Nucleus accumbens (tissue), 56 donors: ENCODE data around the gene RCC1.
A peak's percentile ranks its signal among the peaks of the same experiment; 100 is the strongest.
"Not testable (repeated sequence)": the region's sequence is repeated elsewhere in the genome, so short reads cannot be mapped to it uniquely, and the experiment has no call there.

ENCODE experiments used
- DNase-seq, 56 donors: peaks; one replicate each; lab custom pipeline; 2025; lab: John Stamatoyannopoulos, UW

The RCC1 gene, protein sequence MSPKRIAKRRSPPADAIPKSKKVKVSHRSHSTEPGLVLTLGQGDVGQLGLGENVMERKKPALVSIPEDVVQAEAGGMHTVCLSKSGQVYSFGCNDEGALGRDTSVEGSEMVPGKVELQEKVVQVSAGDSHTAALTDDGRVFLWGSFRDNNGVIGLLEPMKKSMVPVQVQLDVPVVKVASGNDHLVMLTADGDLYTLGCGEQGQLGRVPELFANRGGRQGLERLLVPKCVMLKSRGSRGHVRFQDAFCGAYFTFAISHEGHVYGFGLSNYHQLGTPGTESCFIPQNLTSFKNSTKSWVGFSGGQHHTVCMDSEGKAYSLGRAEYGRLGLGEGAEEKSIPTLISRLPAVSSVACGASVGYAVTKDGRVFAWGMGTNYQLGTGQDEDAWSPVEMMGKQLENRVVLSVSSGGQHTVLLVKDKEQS

DNA sequence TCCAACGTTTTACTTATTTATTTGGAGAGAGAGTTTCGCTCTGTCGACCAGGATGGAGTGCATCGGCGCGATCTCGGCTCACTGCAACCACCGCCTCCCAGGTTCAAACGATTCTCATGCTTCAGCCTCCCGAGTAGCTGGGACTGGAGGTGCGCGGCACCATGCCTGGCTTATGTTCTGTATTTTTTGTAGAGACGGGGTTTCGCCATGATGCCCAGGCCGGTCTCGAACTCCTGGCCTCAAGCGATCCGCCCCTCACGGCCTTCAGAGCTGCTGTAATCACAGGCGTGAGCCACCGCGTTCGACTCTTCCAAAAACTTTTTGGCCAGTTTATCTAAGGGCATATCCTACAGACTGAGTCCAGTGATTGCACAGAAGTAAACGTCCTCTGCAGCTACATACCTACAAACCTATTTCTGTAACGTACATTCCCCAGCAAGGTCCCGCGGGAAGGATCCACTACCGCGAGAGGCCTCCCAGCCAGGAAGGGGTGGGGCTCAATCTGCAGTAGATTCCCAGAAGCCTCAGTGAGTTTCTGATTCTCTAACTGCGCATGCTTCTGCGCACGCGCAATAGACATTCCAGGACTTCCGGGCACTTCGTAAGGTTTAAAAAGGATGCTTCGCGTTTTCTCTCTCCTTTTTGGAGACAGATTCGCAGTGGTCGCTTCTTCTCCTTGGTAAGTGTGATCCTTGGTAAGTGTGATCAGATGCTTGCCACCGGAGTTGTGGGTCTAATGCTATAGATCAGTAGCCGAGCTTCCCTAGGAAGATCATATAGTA is at the start of gene RCC1:
TSS of gene RCC1 (plus strand) at position 638 of the 782 bp plus-strand sequence. CDS start 23,824 bp downstream, outside the sequence.
- peak; percentile 62 to 97 (median 89) for DNase-seq

DNA sequence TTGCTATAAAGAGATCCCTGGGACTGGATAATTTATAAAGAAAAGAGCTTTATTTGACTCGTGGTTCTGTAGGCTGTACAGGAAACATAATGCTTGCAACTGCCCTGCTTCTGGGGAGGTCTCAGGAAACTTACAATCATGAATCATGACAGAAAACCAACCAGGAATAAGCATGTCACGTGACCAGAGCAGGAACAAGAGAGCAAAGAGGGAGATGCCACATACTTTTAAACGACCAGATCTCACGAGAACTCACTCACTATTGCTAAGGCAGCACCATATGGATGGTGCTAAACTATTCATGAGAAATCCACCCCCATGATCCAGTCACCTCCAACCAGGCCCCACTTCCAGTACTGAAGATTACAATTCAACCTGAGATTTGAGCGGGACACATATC is 49.8 kb upstream of the RCC1 start:
- no peak for DNase-seq

DNA sequence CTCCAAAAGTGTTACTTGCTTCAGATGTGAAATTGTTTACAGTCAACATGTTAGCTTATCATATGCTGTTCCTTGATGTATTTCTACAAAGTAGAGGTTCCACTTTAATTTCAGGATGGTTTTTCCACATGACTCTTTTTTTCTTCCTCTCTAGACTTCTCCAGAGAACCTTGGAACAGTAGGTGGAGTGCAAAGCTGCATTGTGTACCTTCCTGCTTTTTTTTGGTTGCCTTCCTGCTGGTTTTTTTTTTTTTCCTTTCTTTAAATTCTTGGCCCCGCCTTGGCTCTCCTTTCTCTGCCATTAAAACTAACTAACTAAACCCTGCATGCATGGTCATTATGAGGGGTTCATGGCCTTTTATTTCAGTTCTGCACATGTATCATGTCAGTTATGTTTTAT is 48.2 kb upstream of the RCC1 start:
- no peak for DNase-seq

DNA sequence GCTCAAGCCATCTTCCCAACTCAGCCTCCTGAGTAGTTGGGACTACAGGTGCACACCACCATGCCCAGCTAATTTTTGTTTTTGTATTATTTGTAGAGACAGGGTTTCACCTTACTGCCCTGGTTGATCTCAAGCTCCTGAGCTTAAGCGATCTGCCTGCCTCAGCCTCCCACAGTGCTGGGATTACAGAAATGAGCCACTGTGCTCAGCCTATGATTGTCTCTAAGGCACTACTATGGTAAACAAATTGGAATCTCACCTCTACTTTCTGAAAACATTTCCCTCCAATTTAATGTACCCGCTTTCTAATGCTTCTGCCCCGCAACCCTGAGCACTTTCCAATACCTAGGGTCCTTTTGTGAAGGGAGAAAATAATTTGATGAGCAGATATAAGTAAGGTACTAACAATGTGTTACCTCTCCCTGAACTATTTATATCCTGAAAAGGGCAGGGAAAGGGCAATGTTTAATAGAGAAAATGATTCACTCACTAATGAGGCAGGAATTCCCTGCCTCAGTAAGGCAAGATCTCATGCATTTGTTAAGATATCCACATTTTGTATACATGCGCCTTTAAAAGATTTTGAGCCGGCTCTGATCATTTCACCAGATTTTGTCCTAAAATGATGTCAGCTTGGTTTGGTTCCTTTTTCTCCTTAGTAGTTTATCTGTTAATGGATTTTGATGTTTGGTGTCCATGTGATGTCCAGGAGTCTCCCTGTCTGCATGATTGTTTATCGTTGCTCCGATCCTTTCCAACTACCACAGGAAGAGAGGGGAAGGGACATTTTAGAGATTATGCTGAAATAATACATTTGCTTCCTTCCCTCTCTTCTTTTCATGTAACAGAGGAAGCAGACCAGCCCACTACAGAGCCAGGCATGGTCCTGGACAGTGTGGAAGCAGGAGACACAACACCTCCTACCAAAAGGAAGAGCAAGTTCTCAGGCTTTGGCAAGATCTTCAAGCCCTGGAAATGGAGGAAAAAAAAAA is 47.3 kb upstream of the RCC1 start:
- DNase-seq = no peak

DNA sequence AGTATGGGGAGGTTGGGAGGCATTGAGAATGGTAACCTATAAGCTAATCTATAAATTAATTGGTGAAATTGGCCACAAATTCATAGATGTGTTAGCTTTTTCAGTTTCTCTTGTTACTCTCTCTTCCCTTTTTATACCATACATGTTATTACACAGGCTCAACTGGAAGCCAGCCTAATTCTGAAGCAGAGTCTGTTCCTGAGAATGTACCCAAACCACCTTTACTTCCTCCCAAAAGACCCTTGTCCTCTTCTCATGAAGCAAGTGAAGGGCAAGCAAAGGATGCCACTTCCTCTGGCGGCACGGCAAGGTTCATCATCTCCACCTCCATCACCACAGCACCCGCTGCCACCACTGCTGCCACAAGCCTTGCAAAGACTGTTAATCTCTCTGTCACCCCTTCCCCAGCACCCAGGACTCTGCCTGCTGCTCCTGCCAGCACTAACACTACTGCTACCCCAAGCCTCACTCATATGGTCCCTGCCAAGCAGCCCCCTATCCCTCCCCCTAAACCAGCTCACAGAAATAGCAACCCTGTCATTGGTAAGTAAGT is 39.5 kb upstream of the RCC1 start:
- DNase-seq = no peak

DNA sequence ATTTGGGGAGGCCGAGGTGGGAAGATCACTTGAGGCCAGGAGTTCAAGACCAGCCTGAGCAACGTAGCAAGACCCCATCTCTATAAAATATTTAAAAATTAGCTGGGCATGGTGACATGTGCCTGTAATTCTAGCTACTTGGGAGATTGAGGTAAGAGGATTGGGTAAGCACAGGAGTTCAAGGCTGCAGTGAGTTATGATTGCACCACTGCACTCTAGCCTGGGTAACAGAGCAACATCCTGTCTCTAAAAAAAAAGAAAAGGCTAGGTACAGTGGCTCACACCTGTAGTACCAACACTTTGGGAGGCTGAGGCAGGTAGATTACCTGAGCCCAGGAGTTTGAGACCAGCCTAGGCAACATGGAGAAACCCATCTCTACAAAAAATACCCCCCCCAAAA is 35.7 kb upstream of the RCC1 start:
- no peak for DNase-seq

DNA sequence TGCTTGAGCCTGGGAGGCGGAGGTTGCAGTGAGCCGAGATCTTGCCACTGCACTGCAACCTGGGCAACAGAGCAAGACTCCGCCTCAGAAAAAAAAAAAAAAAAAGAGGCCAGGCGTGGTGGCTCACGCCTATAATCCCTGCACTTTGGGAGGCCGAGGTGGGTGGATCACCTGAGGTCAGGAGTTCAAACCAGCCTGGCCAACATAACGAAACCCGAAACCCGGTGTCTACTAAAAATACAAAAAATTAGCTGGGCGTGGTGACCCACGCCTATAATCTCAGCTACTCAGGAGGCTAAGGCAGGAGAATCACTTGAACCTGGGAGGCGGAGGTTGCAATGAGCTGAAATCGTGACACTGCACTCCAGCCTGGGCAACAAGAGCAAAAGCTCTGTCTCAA is 26.3 kb upstream of the RCC1 start:
- DNase-seq = not testable (repeated sequence)

DNA sequence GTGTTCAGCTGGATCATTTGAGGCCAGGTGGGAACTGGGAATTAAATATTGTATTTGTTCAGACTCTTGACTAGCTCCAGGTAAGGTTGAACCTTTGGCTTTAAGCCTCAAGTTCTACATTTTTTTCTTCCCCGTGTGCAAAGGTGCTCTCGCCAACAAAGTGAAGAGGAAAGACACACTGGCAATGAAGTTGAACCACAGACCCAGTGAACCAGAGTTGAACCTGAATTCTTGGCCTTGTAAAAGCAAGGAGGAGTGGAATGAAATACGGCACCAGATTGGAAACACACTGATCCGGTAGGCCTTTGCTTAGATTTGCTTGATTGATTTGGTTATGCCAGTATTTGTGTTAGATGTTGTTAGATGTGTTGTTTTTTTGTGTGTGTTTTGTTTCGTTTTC is 25.5 kb upstream of the RCC1 start:
- DNase-seq = no peak

DNA sequence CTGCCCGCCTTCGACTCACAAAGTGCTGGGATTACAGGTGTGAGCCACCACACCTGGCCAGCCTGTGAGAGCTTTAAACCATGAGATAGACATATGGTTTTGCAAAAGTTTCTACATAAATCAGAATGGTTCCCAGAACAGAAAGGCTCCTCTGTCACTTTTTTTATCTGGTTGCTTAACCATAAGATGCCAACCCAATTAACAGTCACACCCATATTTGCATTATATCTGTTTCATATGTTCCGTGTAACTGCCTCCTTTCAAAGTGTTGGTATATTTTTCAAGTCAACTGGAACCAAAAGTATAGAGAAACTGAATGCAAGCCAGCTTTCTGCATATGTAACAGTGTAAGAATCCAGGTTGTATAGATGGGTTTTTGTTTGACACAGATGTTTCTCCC is 23.7 kb upstream of the RCC1 start:
- DNase-seq = no peak

DNA sequence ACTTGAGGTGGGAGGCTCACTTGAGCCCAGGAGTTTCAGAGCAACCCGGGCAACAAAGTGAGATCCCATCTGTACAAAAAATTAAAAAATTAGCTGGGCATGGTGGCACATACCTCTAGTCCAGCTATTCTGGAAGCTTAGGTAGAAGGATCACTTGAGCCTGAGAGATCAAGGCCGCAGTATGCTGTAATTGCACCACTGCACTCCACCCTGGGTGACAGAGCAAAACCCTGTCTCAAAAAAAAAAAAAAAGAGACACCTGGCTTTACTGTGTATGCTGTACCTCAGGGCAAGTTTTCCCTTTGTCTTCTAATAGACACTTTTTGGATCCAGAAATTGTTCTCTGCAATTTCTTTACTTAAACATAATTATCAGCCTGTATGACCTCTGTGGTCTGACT is 23.1 kb upstream of the RCC1 start:
- no peak for DNase-seq

DNA sequence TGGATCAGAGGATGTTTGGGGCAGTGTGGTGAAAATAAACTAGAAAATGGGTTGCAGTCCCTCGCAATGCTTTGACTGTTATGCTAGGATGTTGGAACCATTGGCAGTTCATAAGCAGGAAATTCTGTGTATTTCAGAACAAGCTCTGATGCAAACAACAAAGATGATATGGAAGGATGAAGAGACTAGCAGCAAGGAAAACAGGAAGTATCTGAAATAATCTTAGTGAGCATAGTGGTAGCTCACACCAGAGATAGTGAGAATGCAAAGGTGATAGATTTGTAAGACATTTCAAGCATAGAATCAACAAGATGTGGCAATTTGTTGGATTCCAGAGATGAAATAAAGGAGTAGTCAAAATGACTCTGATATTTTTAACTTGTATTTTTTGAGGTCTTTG is 11.1 kb upstream of the RCC1 start:
- no peak for DNase-seq

DNA sequence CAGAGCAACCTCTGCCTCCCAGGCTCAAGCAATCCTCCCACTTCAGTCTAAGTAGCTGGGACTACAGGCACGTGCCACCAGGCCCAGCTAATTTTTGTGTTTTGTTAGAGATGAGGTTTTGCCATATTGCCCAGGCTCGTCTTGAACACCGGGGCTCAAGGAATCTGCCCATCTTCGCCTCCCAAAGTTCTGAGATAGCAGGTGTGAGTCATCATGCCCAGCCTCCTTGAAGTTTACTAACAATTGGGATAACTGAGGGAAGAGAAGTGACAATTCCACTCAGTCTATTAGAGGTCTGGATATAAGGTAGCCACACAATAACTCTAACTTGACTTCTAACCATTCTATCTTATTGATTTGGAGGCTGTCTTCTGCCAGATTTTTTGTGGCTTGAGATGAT is 6.3 kb upstream of the RCC1 start:
- no peak for DNase-seq

DNA sequence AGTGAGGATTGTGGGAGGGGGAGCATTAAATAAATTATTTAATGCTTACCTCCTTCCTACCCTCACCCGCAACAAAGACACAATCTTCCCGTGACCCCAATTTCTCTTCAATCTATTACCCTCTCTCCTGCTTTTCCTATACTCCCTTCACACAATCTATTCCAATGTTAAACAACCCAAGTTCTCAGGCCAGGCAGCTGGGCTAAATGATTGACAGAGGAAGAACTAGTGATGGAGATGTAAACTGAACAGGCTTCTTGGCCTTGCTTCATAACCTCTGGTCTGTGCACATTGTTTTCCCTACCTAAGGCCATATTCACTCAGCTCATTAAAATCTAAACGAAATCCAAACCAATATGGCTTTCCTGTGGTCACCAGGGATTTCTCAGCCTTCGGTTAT is 3.9 kb upstream of the RCC1 start:
- no peak for DNase-seq

DNA sequence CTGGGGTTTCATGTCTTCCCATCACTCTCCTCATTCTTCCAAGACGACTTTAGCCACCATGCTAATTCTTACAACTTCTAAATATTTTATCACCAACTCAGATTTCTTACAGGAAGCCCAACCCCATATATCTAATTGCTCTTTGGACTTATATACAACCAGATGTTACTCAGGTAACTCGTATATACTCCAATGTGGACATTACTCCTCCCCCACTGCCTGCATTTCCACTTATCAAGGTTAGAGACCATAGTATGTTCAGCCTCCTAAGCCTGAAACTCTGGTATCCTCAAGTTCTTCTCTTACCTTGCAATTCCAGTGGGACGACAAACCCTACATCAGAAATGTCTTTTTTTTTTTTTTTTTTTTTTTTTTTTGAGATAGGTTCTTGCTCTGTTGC is 2.7 kb upstream of the RCC1 start:
- DNase-seq = no peak

DNA sequence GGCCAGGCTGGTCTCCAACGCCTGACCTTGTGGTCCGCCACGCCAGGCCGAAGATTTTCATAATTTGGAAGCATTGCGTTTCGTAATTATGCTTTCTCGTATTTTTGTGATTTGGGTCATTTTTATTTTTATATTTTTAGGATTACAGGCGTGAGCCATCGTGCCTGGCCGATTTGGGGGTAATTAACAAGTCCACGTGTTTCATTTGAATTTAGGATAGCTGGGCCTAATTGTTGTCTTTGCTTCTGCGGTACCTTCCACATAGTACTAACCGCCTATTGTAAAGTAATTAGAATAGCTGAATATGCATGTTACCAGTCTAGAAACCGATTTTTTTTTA is 1.0 kb downstream of the RCC1 start:
- no peak for DNase-seq

DNA sequence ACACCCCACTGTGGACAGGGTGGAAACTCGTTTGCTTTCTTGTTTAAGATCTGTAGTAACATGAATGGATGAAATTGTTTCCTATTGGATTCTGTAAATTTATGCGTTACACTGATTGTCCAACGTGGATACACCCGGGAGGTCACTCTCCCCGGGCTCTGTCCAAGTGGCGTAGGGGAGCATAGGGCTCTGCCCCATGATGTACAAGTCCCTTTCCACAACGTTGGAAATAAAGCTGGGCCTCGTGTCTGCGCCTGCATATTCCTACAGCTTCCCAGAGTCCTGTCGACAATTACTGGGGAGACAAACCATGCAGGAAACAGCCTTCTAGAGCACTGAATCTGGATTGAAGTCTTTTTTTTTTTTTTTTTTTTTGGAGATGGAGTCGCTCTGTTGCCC is 1.4 kb downstream of the RCC1 start:
- DNase-seq = no peak

DNA sequence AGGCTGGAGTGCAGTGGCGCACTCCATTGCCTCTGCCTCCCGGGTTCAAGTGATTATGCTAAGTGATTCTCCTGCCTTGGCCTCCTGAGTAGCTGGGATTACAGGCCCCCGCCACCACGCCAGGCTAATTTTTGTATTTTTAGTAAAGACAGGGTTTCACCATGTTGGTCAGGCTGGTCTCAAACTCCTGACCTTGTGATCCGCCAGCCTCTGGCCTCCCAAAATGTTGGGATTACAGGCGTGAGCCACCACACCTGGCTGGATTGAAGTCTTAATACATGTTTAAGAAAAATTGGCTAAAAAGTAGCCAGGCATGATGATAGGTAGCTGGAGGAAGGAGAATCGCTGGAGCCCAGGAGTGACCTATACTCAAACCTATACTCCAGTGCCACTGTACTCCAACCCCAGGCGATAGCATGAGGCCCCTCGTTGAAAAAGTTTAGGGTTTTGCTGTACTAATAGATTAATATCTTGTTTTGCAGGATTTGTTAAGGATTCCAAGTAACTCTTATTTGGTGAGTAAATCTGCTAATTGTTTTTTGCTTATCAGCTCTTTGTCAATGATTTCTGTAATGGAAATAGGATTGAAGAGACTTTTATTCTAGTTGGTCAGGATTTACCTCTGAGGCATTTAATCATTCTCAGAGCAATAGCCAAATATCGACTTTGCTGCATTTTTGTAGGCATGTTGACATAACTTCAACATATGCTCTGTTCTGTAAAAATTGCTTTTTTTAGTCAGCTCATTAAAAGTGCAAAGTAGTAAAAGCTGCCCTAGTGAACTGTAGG is 2.0 kb downstream of the RCC1 start:
- no peak for DNase-seq

DNA sequence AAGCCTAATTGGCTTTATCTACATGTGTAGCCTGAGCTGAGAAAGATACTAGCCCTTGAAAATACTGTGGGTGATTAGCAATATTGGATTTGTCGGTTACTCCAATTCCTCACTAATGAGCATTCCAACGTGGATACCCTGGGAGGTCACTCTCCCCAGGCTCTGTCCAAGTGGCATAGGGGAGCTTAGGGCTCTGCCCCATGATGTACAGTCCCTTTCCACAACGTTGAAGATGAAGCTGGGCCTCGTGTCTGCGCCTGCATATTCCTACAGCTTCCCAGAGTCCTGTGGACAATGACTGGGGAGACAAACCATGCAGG is 2.6 kb downstream of the RCC1 start:
- no peak for DNase-seq

DNA sequence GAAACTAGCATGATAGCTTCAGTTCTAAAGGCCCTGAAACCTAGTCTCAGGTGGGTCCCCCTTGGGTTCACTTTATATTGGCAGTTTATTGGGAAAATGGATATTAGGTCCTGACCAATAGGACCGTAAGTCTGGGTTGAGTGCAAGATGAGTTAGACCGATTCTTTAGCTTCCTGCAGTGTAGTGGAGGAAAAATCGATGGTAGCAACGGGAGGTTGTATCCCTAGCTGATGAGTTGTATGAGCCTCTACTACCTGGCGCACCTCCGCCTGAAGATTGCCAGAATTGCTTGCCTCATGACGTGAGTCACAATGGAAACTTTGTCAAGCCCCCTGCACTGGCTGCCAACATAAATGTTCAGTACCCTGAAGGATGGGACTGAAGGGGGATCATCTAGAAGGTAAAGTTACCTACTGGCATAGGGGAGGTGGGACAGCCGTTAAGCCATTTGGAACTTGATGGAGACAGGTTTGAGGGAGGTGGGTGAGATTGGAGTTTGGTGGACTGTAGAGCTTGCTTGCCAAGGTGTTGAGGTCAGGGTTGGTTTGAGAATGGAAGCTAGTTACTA is 3.9 kb downstream of the RCC1 start:
- DNase-seq = no peak
